MM.1S (cell line): Measurements from ENCODE around the gene HEPACAM.

Experiments
- DNase-seq: peaks from one replicate; pipeline ENCODE4 v3.0.0-alpha.2; 2015
- H2AFZ ChIP-seq: fragments of 300-600 bp; sonication (generic); 2 replicates; pipeline ENCODE4 v1.6.0; 2016; ENCODE audit warnings: antibody characterized with exemption, low read length
- H3F3A ChIP-seq: fragments of 300-600 bp; sonication (generic); 2 replicates; pipeline ENCODE4 v1.6.1; 2016; ENCODE audit warnings: mild to moderate bottlenecking, antibody characterized with exemption, low read length, moderate library complexity, mixed read lengths; ENCODE audit not compliant: insufficient read depth
- H3K27ac ChIP-seq: fragments of 300-600 bp; sonication (generic); 2 replicates; pipeline ENCODE4 v1.5.1; 2016; ENCODE audit warnings: mild to moderate bottlenecking, low read length
- H3K27me3 ChIP-seq: fragments of 300-600 bp; sonication (generic); replicated peaks from 2 replicates; pipeline ENCODE4 v1.6.0; 2016; ENCODE audit warnings: low read length; ENCODE audit not compliant: insufficient read depth
- H3K36me3 ChIP-seq: fragments of 300-600 bp; sonication (generic); replicated peaks from 2 replicates; pipeline ENCODE4 v1.6.1; 2016; ENCODE audit warnings: mild to moderate bottlenecking, low read length, mixed read lengths; ENCODE audit not compliant: insufficient read depth
- H3K4me1 ChIP-seq: fragments of 300-600 bp; sonication (generic); 2 replicates; pipeline ENCODE4 v1.6.1; 2016; ENCODE audit warnings: low read length, mixed read lengths
- H3K4me2 ChIP-seq: fragments of 300-600 bp; sonication (generic); 2 replicates; pipeline ENCODE4 v1.6.0; 2016; ENCODE audit warnings: low read depth, low read length
- H3K4me3 ChIP-seq: fragments of 300-600 bp; sonication (generic); 2 replicates; pipeline ENCODE4 v1.5.1; 2016; ENCODE audit warnings: low read length, mixed read lengths
- H3K79me2 ChIP-seq: fragments of 300-600 bp; sonication (generic); 2 replicates; pipeline ENCODE4 v1.6.1; 2016; ENCODE audit warnings: mixed run types, low read length, mixed read lengths
- H3K9ac ChIP-seq: fragments of 300-600 bp; sonication (generic); 2 replicates; pipeline ENCODE4 v1.6.1; 2016; ENCODE audit warnings: low read length, mixed read lengths
- H3K9me2 ChIP-seq: fragments of 300-600 bp; sonication (generic); replicated peaks from 2 replicates; pipeline ENCODE4 v1.6.1; 2016; ENCODE audit warnings: mild to moderate bottlenecking, low read length, mixed read lengths; ENCODE audit not compliant: insufficient read depth
- H3K9me3 ChIP-seq: fragments of 300-600 bp; sonication (generic); replicated peaks from 2 replicates; pipeline ENCODE4 v1.6.1; 2016; ENCODE audit warnings: mild to moderate bottlenecking, low read length, mixed read lengths; ENCODE audit not compliant: insufficient read depth
- H4K20me1 ChIP-seq: fragments of 300-600 bp; sonication (generic); 2 replicates; pipeline ENCODE4 v1.6.1; 2016; ENCODE audit warnings: mild to moderate bottlenecking, low read length, moderate library complexity, mixed read lengths; ENCODE audit not compliant: insufficient read depth
- CTCF ChIP-seq: fragments of 300-600 bp; sonication (generic); IDR thresholded peaks from 2 replicates; pipeline ENCODE4 v1.5.1; 2016; ENCODE audit warnings: antibody characterized with exemption, low read length, mixed read lengths
- EZH2 ChIP-seq: fragments of 300-600 bp; sonication (generic); optimal IDR thresholded peaks from 2 replicates; pipeline ENCODE3; 2017; ENCODE audit warnings: low read depth, mild to moderate bottlenecking, antibody characterized with exemption, low read length, mixed read lengths
- EZH2phosphoT487 ChIP-seq: fragments of 300-600 bp; sonication (generic); IDR thresholded peaks from 2 replicates; pipeline ENCODE4 v1.6.1; 2018; ENCODE audit warnings: antibody characterized with exemption, low read length

The HEPACAM gene

GRCh38 chr11:124941703-124942102 lies 5.9 kb upstream of the HEPACAM start:
- Histone ChIP-seq H2AFZ (no peak overlapping the region), H3K9me2 (no peaks in the 10 kb centered on the region), H3K27ac (no peak overlapping the region), H3F3A (no peaks in the 10 kb centered on the region), H4K20me1 (no peaks in the 10 kb centered on the region), H3K79me2 (no peaks in the 10 kb centered on the region), H3K9me3 (no peaks in the 10 kb centered on the region), H3K4me1 (no peaks in the 10 kb centered on the region), H3K4me3 (no peak overlapping the region), H3K9ac (no peak overlapping the region), H3K27me3 (no peaks in the 10 kb centered on the region), H3K36me3 (no peaks in the 10 kb centered on the region), H3K4me2 (no peak overlapping the region)
- no peak for TF ChIP-seq EZH2
- no peak for TF ChIP-seq CTCF
- TF ChIP-seq EZH2phosphoT487, result no peak
- no peak for DNase-seq

- Histone ChIP-seq H3K9me3 (no peaks in the 10 kb centered on the region), H3K79me2 (no peaks in the 10 kb centered on the region), H3K9me2 (no peaks in the 10 kb centered on the region), H3K36me3 (no peaks in the 10 kb centered on the region), H4K20me1 (no peaks in the 10 kb centered on the region), H3K4me2 (no peak overlapping the region), H3F3A (no peaks in the 10 kb centered on the region), H3K27ac (no peak overlapping the region), H2AFZ (no peak overlapping the region), H3K4me3 (no peak overlapping the region), H3K27me3 (0 out of 2 replicates have a peak, but pooled peaks cover 4% of the 10 kb centered on the region), H3K9ac (no peak overlapping the region), H3K4me1 (no peaks in the 10 kb centered on the region)
- TF ChIP-seq CTCF (no peak), EZH2 (no peak)
- no peak for DNase-seq
Measured at GRCh38 chr11:124938970-124939369, 3.1 kb upstream of the HEPACAM start.

- Histone ChIP-seq H3K4me2 (no peak overlapping the region), H3K4me3 (no peak overlapping the region), H3F3A (no peaks in the 10 kb centered on the region), H3K79me2 (no peaks in the 10 kb centered on the region), H3K27ac (no peak overlapping the region), H4K20me1 (no peaks in the 10 kb centered on the region), H3K36me3 (no peaks in the 10 kb centered on the region), H3K9me2 (no peaks in the 10 kb centered on the region), H3K27me3 (0 out of 2 replicates have a peak, but pooled peaks cover 4% of the 10 kb centered on the region), H3K9me3 (no peaks in the 10 kb centered on the region), H2AFZ (no peak overlapping the region), H3K4me1 (no peaks in the 10 kb centered on the region), H3K9ac (no peak overlapping the region)
- DNase-seq, result no peak
- TF ChIP-seq EZH2 (no peak), EZH2phosphoT487 (no peak), CTCF (no peak)
Measured at GRCh38 chr11:124938206-124938765, 2.4 kb upstream of the HEPACAM start.
